Measurements from ENCODE around the gene PTK7. TPM values are rescaled to one million over a fixed set of nuclear protein-coding genes. Genes with fewer than 3 reads are reported as not detected.

PTK7 gene
- total and polyA plus RNA-seq, 8 donors, result 4.0 to 64.9 (median 27.4) TPM

GRCh38 chr6:43186019-43186418 lies 109.9 kb downstream of the PTK7 start:
- intact Hi-C loops (cut with DNase I; ENCODE audit: low total_unique reads), result no loop called here
- H3K27me3 ChIP-seq, result no peaks in the 10 kb centered on the region
- H3K4me1 ChIP-seq, result peaks cover 17 to 36% (median 27%) of the 10 kb centered on the region in 4 donors
- TF ChIP-seq CTCF (IDR thresholded peaks at IDR 0.05), result no peak
- no peak for TF ChIP-seq POLR2A (IDR thresholded peaks at IDR 0.05)
- TF ChIP-seq EP300 (IDR thresholded peaks at IDR 0.05), result no peak
- TF ChIP-seq POLR2AphosphoS5 (IDR thresholded peaks at IDR 0.05), result no peak
- no peak overlapping the region for H3K4me3 ChIP-seq
- WGBS, 5 donors, result 95 to 98% (median 96%) methylated on average over 14 of the region's 14 CpGs
- no peaks in the 10 kb centered on the region for H3K9me3 ChIP-seq
- H3K27ac ChIP-seq, result no peak overlapping the region
- H3K36me3 ChIP-seq, result peaks cover 24 to 66% (median 59%) of the 10 kb centered on the region in 4 donors
- DNase-seq, result no peak

- Histone ChIP-seq H3K9me3 (no peaks in the 10 kb centered on the region), H3K27me3 (no peaks in the 10 kb centered on the region), H3K27ac (no peak overlapping the region), H3K36me3 (peaks cover 24 to 71% (median 61%) of the 10 kb centered on the region in 4 donors), H3K4me3 (no peak overlapping the region), H3K4me1 (peaks cover 10 to 29% (median 21%) of the 10 kb centered on the region in 4 donors)
- DNase-seq, result no peak
- TF ChIP-seq POLR2AphosphoS5 (IDR thresholded peaks at IDR 0.05), result no peak
- no peak for TF ChIP-seq EP300 (IDR thresholded peaks at IDR 0.05)
- no peak for TF ChIP-seq POLR2A (IDR thresholded peaks at IDR 0.05)
- TF ChIP-seq CTCF (IDR thresholded peaks at IDR 0.05), result no peak
- intact Hi-C loops (cut with DNase I; ENCODE audit: low total_unique reads), result no loop called here
- WGBS, 5 donors, result 92 to 99% (median 94%) methylated on average over 4 of the region's 4 CpGs
Observed at GRCh38 chr6:43186706-43187105, 110.6 kb downstream of the PTK7 start.

- Histone ChIP-seq H3K9me3 (no peaks in the 10 kb centered on the region), H3K36me3 (peaks cover 24 to 81% (median 71%) of the 10 kb centered on the region in 4 donors), H3K4me1 (peaks cover 6 to 22% (median 16%) of the 10 kb centered on the region in 4 donors), H3K27ac (no peak overlapping the region), H3K27me3 (no peaks in the 10 kb centered on the region), H3K4me3 (no peak overlapping the region)
- DNase-seq, result no peak
- TF ChIP-seq POLR2AphosphoS5 (IDR thresholded peaks at IDR 0.05) (no peak), EP300 (IDR thresholded peaks at IDR 0.05) (no peak), POLR2A (IDR thresholded peaks at IDR 0.05) (no peak), CTCF (IDR thresholded peaks at IDR 0.05) (no peak)
- WGBS, 5 donors, result 86 to 98% (median 94%) methylated on average over 7 of the region's 7 CpGs
- intact Hi-C loops (cut with DNase I; ENCODE audit: low total_unique reads), result no loop called here
Observed at GRCh38 chr6:43187821-43188220, 111.7 kb downstream of the PTK7 start.

GRCh38 chr6:43188426-43188825 lies 112.3 kb downstream of the PTK7 start:
- H3K36me3 ChIP-seq, result peaks cover 24 to 87% (median 77%) of the 10 kb centered on the region in 4 donors
- H3K27me3 ChIP-seq, result no peaks in the 10 kb centered on the region
- WGBS, 5 donors, result 87 to 94% (median 93%) methylated on average over 10 of the region's 10 CpGs
- no peak overlapping the region for H3K27ac ChIP-seq
- peaks cover under 1 to 16% (median 10%) of the 10 kb centered on the region in 4 donors for H3K4me1 ChIP-seq
- no peaks in the 10 kb centered on the region for H3K9me3 ChIP-seq
- intact Hi-C loops (cut with DNase I; ENCODE audit: low total_unique reads), result no loop called here
- no peak for TF ChIP-seq CTCF (IDR thresholded peaks at IDR 0.05)
- TF ChIP-seq EP300 (IDR thresholded peaks at IDR 0.05), result no peak
- no peak for TF ChIP-seq POLR2A (IDR thresholded peaks at IDR 0.05)
- TF ChIP-seq POLR2AphosphoS5 (IDR thresholded peaks at IDR 0.05), result no peak
- H3K4me3 ChIP-seq, result no peak overlapping the region
- no peak for DNase-seq
